GM12874 (cell line): ENCODE measurements around the gene SYTL3.

Source experiments
- CTCF ChIP-seq: IDR thresholded peaks from 2 replicates; pipeline ENCODE4 v1.5.1; 2011; ENCODE audit warnings: low read depth, mild to moderate bottlenecking, control low read depth, low read length, moderate library complexity; ENCODE audit not compliant: insufficient read depth

SYTL3 gene

DNA sequence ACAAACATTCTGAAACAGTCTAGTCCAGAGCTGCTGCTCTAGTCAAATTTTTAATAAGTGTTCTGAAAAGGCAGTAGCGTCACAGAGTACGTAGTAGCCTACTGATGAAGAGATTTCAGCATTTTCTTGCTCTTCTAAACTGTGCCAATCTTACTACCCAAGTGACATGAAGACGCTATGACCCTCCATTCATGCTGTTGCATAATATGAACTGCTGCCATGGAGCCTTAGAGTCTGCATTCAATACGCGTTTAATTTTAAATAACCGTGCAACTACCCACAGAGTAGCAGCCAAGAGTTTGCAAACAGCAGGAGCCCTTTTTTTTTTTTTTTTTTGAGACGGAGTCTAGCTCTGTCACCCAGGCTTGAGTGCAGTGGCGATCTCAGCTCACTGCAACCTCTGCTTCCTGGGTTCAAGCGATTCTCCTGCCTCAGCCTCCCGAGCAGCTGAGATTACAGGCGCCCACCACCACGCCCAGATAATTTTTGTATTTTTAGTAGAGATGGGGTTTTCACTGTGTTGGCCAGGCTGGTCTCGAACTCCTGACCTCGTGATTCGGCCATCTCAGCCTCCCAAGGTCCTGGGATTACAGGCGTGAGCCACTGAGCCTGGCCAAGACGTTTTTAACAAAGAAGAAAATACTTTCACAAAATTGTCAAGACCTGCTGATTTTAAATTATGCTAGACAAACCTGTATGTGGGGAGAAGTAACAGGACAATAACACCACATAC is 125.0 kb downstream of the SYTL3 start:
- TF ChIP-seq CTCF = no peak

DNA sequence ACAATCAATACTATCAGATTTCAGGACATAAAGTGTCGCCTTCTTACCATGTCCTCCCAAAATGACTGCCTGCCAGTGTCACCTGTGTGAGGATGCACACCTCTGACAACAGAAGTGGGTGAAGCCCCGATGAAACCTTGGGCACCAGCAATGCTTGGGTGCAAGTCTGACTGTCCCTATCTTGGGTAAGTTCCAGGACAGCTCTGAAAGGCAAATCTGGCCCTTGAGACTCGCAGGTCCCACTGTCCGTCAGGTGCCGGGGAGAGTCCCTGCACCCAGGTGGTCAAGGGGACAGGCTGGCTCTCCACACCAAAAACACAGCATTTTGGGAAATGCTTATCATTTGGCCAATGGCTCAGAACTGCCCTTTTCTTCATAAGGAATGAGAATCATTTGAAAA is 126.0 kb downstream of the SYTL3 start:
- TF ChIP-seq CTCF = no peak

DNA sequence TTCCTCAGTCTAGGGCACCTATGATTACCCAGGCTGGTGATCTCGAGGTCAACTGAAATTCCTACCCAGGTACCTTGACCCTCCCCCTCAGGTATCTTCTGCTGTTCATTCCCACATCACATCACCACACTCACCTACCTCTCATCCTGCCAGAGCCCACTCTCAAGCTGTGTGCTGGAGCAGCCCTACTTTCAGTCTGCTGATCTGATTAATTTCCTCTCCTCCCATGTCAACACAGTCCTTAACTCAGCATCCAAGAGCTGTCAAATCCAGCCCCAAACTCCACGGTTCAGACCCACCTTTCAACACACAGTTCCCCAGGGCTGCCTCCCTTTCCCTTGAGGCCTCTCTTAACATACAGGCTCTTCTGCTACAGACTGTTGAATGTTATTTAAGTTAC is 126.9 kb downstream of the SYTL3 start:
- TF ChIP-seq CTCF = no peak

- no peak for TF ChIP-seq CTCF
Measured at GRCh38 chr6:158777510-158777909, 127.7 kb downstream of the SYTL3 start.

GRCh38 chr6:158778005-158778527 is 128.2 kb downstream of the SYTL3 start:
- TF ChIP-seq CTCF = no peak

- no peak for TF ChIP-seq CTCF
Measured at GRCh38 chr6:158780246-158780884, 130.5 kb downstream of the SYTL3 start.

- no peak for TF ChIP-seq CTCF
Measured at GRCh38 chr6:158780988-158781691, 131.3 kb downstream of the SYTL3 start.
